ENCODE data around the gene GZMM. TPM values are rescaled to one million over a fixed set of nuclear protein-coding genes. Genes with fewer than 3 reads are reported as not detected.

GZMM gene
- total and polyA plus RNA-seq, 2 of the 13 experiments (the other 11 are each of a cell fraction or from before 2014, with no cell fraction given), result 0.07 TPM; not detected in 1

DNA sequence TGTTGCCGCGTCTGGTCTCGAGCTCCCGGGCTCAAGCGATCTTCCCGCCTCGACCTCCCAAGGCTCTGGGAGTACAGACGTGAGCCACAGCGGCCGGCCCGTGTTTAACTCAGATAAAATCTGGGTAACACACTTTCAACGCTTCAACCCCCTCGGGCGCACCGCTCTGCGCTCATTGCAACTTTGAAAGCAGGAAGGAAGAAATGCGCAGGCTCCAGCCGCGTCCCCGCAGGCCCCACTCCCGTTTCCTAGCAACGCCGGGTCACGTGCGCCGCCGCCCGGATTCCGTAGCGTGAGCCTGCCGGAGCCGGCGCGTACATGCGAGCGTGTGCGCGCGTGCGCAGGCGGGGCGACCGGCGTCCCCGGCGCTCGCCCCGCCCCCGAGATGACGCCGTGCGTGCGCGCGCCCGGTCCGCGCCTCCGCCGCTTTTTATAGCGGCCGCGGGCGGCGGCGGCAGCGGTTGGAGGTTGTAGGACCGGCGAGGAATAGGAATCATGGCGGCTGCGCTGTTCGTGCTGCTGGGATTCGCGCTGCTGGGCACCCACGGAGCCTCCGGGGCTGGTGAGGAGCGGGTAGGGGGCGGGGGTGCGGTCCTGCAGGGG, 28.4 kb downstream of the GZMM start, which contains the start of gene BSG (continued):
- peak; percentile 77 for TF ChIP-seq ARNTL (CRISPR knock-in tag; IDR thresholded peaks at IDR 0.05)
- peak; percentile 96 for TF ChIP-seq ZNF441 (CRISPR knock-in tag; IDR thresholded peaks at IDR 0.05; ENCODE audit: borderline replicate concordance)
- TF ChIP-seq, protein P1, sequence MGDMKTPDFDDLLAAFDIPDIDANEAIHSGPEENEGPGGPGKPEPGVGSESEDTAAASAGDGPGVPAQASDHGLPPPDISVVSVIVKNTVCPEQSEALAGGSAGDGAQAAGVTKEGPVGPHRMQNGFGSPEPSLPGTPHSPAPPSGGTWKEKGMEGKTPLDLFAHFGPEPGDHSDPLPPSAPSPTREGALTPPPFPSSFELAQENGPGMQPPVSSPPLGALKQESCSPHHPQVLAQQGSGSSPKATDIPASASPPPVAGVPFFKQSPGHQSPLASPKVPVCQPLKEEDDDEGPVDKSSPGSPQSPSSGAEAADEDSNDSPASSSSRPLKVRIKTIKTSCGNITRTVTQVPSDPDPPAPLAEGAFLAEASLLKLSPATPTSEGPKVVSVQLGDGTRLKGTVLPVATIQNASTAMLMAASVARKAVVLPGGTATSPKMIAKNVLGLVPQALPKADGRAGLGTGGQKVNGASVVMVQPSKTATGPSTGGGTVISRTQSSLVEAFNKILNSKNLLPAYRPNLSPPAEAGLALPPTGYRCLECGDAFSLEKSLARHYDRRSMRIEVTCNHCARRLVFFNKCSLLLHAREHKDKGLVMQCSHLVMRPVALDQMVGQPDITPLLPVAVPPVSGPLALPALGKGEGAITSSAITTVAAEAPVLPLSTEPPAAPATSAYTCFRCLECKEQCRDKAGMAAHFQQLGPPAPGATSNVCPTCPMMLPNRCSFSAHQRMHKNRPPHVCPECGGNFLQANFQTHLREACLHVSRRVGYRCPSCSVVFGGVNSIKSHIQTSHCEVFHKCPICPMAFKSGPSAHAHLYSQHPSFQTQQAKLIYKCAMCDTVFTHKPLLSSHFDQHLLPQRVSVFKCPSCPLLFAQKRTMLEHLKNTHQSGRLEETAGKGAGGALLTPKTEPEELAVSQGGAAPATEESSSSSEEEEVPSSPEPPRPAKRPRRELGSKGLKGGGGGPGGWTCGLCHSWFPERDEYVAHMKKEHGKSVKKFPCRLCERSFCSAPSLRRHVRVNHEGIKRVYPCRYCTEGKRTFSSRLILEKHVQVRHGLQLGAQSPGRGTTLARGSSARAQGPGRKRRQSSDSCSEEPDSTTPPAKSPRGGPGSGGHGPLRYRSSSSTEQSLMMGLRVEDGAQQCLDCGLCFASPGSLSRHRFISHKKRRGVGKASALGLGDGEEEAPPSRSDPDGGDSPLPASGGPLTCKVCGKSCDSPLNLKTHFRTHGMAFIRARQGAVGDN (CRISPR knock-in tag; IDR thresholded peaks at IDR 0.05), result peak; percentile 51; the same call in 1 of the 2 replicates
- TF ChIP-seq ZBTB43 (CRISPR knock-in tag; conservative IDR thresholded peaks at IDR 0.05), result peak; percentile 67; the same call in 1 of the 2 replicates
- peak; percentile 65; the same call in 1 of the 2 replicates for TF ChIP-seq RAD51 (IDR thresholded peaks at IDR 0.05; ENCODE audit: borderline replicate concordance)
- 0 out of 2 replicates have a peak, but pooled peaks have one; percentile 22 for TF ChIP-seq PRMT3 (CRISPR knock-in tag; IDR thresholded peaks at IDR 0.05; ENCODE audit: borderline replicate concordance, low read depth)

All from HepG2 (cell line).